GM18511 (cell line): Measurements from ENCODE around the gene CFAP46.

Source experiments
- ATAC-seq: cut with Tn5 transposase; IDR thresholded peaks from one replicate; pipeline ENCODE4 v1.9.1; 2021; ENCODE audit warnings: mild to moderate bottlenecking, moderate library complexity; ENCODE audit not compliant: unreplicated experiment

CFAP46 gene

GRCh38 chr10:132758865-132759264, 183.5 kb downstream of the CFAP46 start:
- ATAC-seq = no peak
